H1 (cell line): Measurements from ENCODE around the gene CCDC93. TPM values are rescaled to one million over a fixed set of nuclear protein-coding genes. Genes with fewer than 3 reads are reported as not detected.

Source experiments
- ASH2L ChIP-seq: fragments of 200-600, 300-600 bp; sonication (generic); IDR thresholded peaks from one replicate; pipeline ENCODE4 v1.7.1; 2017; ENCODE audit warnings: low read length
- CTBP2 ChIP-seq: IDR thresholded peaks from 2 replicates; pipeline ENCODE4 v1.7.0; 2011; ENCODE audit warnings: borderline replicate concordance, mild to moderate bottlenecking, moderate library complexity, mixed read lengths, low read length; ENCODE audit not compliant: insufficient read depth, insufficient read length
- NRF1 ChIP-seq: IDR thresholded peaks from 2 replicates; pipeline ENCODE4 v1.6.1; 2011; ENCODE audit warnings: mild to moderate bottlenecking, low read depth, low read length, improper control_type of control experiment
- SRF ChIP-seq: IDR thresholded peaks from 2 replicates; pipeline ENCODE4 v1.6.1; 2011; ENCODE audit warnings: mild to moderate bottlenecking, low read depth, low read length, moderate library complexity
- polyA plus RNA-seq, 7 experiments: library from polyadenylated mRNA; depleted of rRNA in 3 of 7; stranded (reverse) in 5 of 7; unstranded in 2 of 7; fragments of >200 nt in 5 of 7; fragments of 200-250 nt in 2 of 7; gene quantifications; 1 replicate in 5 of 7; 2 replicates in 1 of 7; 4 replicates in 1 of 7; pipeline versions ENCODE4 v1.2.1 to v1.2.3, GENCODE V29; 2011 to 2013; ENCODE audit warnings: missing spikeins in 2 of 7, mixed read lengths in 2 of 7
- total RNA-seq: library from RNA; stranded (reverse); fragmentation: NEBNext Ultra II Directional; extraction: Animal tissue kit (Norgen Biotek cat#: 25700); gene quantifications from 2 replicates; pipeline ENCODE4 v1.2.1, GENCODE V29; 2021
- TF ChIP-seq, protein P1 (sequence below): IDR thresholded peaks from 2 replicates; pipeline ENCODE4 v1.6.1; 2011; ENCODE audit warnings: low read length, improper control_type of control experiment

CCDC93 gene
- total and polyA plus RNA-seq, 2 of the 8 experiments (the other 6 are each of a cell fraction or from before 2014, with no cell fraction given), result 5.5 to 18.0 TPM

DNA sequence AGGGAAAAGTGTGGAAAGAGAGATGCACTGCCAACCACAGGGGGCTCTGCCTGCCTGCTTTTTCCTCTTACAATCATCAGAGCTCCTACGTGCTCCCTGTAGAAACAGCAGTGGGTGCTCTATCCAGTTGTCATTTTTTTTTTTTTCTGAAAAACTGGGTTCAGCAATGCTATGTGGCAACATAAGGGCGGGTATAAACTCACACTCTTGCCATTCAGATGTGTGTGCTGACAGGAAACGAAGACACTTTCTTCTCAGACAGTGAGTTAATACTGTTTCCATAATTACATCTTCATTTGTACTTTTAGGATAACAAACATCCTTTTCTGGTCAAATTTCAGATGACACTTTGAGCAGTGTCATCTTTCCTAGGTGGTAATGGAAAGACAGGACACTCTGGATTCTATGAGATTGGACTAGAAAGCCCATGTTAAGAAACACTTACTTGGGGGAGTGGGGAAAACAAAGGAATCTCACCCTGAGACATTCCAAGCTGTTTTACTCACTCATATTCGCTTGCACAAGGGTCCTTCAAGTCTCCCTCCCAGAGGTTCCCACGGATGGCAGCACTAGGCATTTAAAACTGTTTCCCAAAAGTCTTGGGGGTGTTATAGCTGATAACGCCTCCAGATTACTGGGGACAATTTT is 41.3 kb downstream of the CCDC93 start (continued):
- TF ChIP-seq ASH2L (no peak), SRF (no peak), CTBP2 (no peak), NRF1 (no peak)
- TF ChIP-seq, protein P1, sequence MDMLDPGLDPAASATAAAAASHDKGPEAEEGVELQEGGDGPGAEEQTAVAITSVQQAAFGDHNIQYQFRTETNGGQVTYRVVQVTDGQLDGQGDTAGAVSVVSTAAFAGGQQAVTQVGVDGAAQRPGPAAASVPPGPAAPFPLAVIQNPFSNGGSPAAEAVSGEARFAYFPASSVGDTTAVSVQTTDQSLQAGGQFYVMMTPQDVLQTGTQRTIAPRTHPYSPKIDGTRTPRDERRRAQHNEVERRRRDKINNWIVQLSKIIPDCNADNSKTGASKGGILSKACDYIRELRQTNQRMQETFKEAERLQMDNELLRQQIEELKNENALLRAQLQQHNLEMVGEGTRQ, result no peak
